H9 (cell line): ENCODE measurements around the gene PERCC1. TPM values are rescaled to one million over a fixed set of nuclear protein-coding genes. Genes with fewer than 3 reads are reported as not detected.

Source experiments
- DNase-seq: peaks from one replicate; pipeline ENCODE4 v3.0.0-alpha.2; 2017
- H2AFZ ChIP-seq: one replicate; pipeline ENCODE4 v1.6.1; 2013; ENCODE audit warnings: mild to moderate bottlenecking, low read length, control low read depth, moderate library complexity
- H2AK5ac ChIP-seq: 2 replicates; pipeline ENCODE4 v1.6.1; 2013; ENCODE audit warnings: low read length, control low read depth, mixed read lengths; ENCODE audit not compliant: insufficient read length
- H2BK120ac ChIP-seq: one replicate; pipeline ENCODE4 v1.6.1; 2013; ENCODE audit warnings: low read depth, mild to moderate bottlenecking, low read length, control low read depth, inconsistent platforms; ENCODE audit not compliant: poor library complexity, severe bottlenecking
- H2BK12ac ChIP-seq: 2 replicates; pipeline ENCODE4 v1.6.1; 2013; ENCODE audit warnings: low read length, control low read depth, mixed read lengths, low read depth; ENCODE audit not compliant: insufficient read length
- H2BK15ac ChIP-seq: 2 replicates; pipeline ENCODE4 v1.6.1; 2013; ENCODE audit warnings: low read depth, low read length, control low read depth
- H2BK20ac ChIP-seq: one replicate; pipeline ENCODE4 v1.6.1; 2013; ENCODE audit warnings: low read depth, mild to moderate bottlenecking, low read length, control low read depth, inconsistent platforms; ENCODE audit not compliant: poor library complexity, severe bottlenecking
- H2BK5ac ChIP-seq: 2 replicates; pipeline ENCODE4 v1.6.1; 2013; ENCODE audit warnings: low read length, control low read depth, mixed read lengths; ENCODE audit not compliant: insufficient read length
- H3K14ac ChIP-seq: 2 replicates; pipeline ENCODE4 v1.6.1; 2013; ENCODE audit warnings: low read length, control low read depth; ENCODE audit not compliant: insufficient read depth
- H3K18ac ChIP-seq: 2 replicates; pipeline ENCODE4 v1.6.1; 2013; ENCODE audit warnings: low read depth, mild to moderate bottlenecking, mixed read lengths, low read length, control low read depth; ENCODE audit not compliant: insufficient read length
- H3K23ac ChIP-seq: 2 replicates; pipeline ENCODE4 v1.6.1; 2013; ENCODE audit warnings: low read length, control low read depth, mixed read lengths, low read depth; ENCODE audit not compliant: insufficient read length
- H3K23me2 ChIP-seq: 2 replicates; pipeline ENCODE4 v1.6.1; 2013; ENCODE audit warnings: low read depth, mild to moderate bottlenecking, mixed read lengths, low read length, control low read depth; ENCODE audit not compliant: insufficient read length, poor library complexity, severe bottlenecking
- H3K27ac ChIP-seq: 2 replicates; pipeline ENCODE4 v1.5.1; 2013; ENCODE audit warnings: low read length, control low read depth, mixed read lengths, low read depth; ENCODE audit not compliant: insufficient read length
- H3K27me3 ChIP-seq: 2 replicates; pipeline ENCODE4 v1.6.1; 2013; ENCODE audit warnings: low read length, control low read depth, inconsistent platforms; ENCODE audit not compliant: insufficient read depth
- H3K4ac ChIP-seq: 2 replicates; pipeline ENCODE4 v1.6.1; 2013; ENCODE audit warnings: low read depth, mild to moderate bottlenecking, control low read depth, inconsistent platforms, low read length, moderate library complexity
- H3K4me1 ChIP-seq: 2 replicates; pipeline ENCODE4 v1.6.1; 2013; ENCODE audit warnings: low read length, control low read depth, inconsistent platforms; ENCODE audit not compliant: insufficient read depth
- H3K4me2 ChIP-seq: 2 replicates; pipeline ENCODE4 v1.6.1; 2013; ENCODE audit warnings: low read length, control low read depth, mixed read lengths; ENCODE audit not compliant: insufficient read length, insufficient read depth
- H3K56ac ChIP-seq: 2 replicates; pipeline ENCODE4 v1.6.1; 2013; ENCODE audit warnings: low read depth, mild to moderate bottlenecking, mixed read lengths, low read length, control low read depth; ENCODE audit not compliant: insufficient read length
- H3K79me1 ChIP-seq: 2 replicates; pipeline ENCODE4 v1.6.1; 2013; ENCODE audit warnings: low read depth, mild to moderate bottlenecking, moderate library complexity, low read length, control low read depth, inconsistent platforms; ENCODE audit not compliant: insufficient read depth, poor library complexity, severe bottlenecking
- H3K79me2 ChIP-seq: 2 replicates; pipeline ENCODE4 v1.6.1; 2013; ENCODE audit warnings: low read length, control low read depth, inconsistent platforms; ENCODE audit not compliant: insufficient read depth
- H3K9ac ChIP-seq: 2 replicates; pipeline ENCODE4 v1.6.1; 2013; ENCODE audit warnings: low read length, control low read depth, mixed read lengths; ENCODE audit not compliant: insufficient read length; ENCODE audit errors: extremely low read depth
- H3K9me3 ChIP-seq: one replicate; pipeline ENCODE4 v1.6.1; 2013; ENCODE audit warnings: low read depth, low read length, inconsistent platforms; ENCODE audit not compliant: control insufficient read depth
- H3T11ph ChIP-seq: one replicate; pipeline ENCODE4 v1.6.1; 2013; ENCODE audit warnings: mild to moderate bottlenecking, low read length, control low read depth, inconsistent platforms
- H4K20me1 ChIP-seq: one replicate; pipeline ENCODE4 v1.6.1; 2013; ENCODE audit not compliant: control insufficient read depth, insufficient read length, insufficient read depth
- H4K5ac ChIP-seq: 2 replicates; pipeline ENCODE4 v1.6.1; 2013; ENCODE audit warnings: low read depth, mild to moderate bottlenecking, mixed read lengths, low read length, control low read depth; ENCODE audit not compliant: insufficient read length
- H4K8ac ChIP-seq: replicated peaks from 2 replicates; pipeline ENCODE4 v1.6.1; 2013; ENCODE audit warnings: low read length, control low read depth, mixed read lengths, low read depth; ENCODE audit not compliant: insufficient read length
- H4K91ac ChIP-seq: 2 replicates; pipeline ENCODE4 v1.6.1; 2013; ENCODE audit warnings: low read depth, mild to moderate bottlenecking, moderate library complexity, mixed read lengths, low read length, control low read depth; ENCODE audit not compliant: insufficient read length
- H3K27ac Mint-ChIP-seq, 3 experiments: 2 replicates in 2 of 3; 3 replicates in 1 of 3; pipeline ENCODE4 v1.8.0; 2020 to 2021; ENCODE audit warnings: mixed read lengths in 3 of 3, mild to moderate bottlenecking in 1 of 3, moderate library complexity in 1 of 3
- H3K27me3 Mint-ChIP-seq: 2 replicates; pipeline ENCODE4 v1.8.0; 2021; ENCODE audit warnings: low read depth, mild to moderate bottlenecking, moderate library complexity, mixed read lengths
- H3K36me3 Mint-ChIP-seq, 3 experiments: 2 replicates in 2 of 3; 3 replicates in 1 of 3; pipeline ENCODE4 v1.8.0; 2020 to 2021; ENCODE audit warnings: low read depth in 3 of 3, mixed read lengths in 3 of 3; ENCODE audit not compliant: insufficient read depth in 1 of 3
- H3K4me1 Mint-ChIP-seq, 2 experiments: 2 replicates each; pipeline ENCODE4 v1.8.0; 2020; ENCODE audit warnings: mixed read lengths in 2 of 2
- H3K4me3 Mint-ChIP-seq, 2 experiments: 2 replicates in 1 of 2; 3 replicates in 1 of 2; pipeline ENCODE4 v1.8.0; 2020 to 2021; ENCODE audit warnings: mild to moderate bottlenecking in 2 of 2, mixed read lengths in 2 of 2, moderate library complexity in 1 of 2
- H3K9me3 Mint-ChIP-seq, 2 experiments: 2 replicates in 1 of 2; 3 replicates in 1 of 2; pipeline ENCODE4 v1.8.0; 2020; ENCODE audit warnings: mild to moderate bottlenecking in 2 of 2, mixed read lengths in 2 of 2, moderate library complexity in 1 of 2
- CTCF ChIP-seq: fragments of 200-600 bp; sonication (generic); conservative IDR thresholded peaks from 3 replicates; pipeline ENCODE4 v1.8.0; 2021; ENCODE audit warnings: antibody characterized with exemption, mild to moderate bottlenecking
- whole genome bisulfite sequencing: extraction: QIAGEN DNeasy Blood & Tissue Kit; methylation state at CpG from one replicate; pipeline ENCODE4 v1.1.7; 2013; ENCODE audit warnings: missing lambda C conversion rate, low lambda C conversion rate, mixed read lengths; ENCODE audit not compliant: insufficient read length; ENCODE audit errors: extremely low coverage; 5-methylcytosine and 5-hydroxymethylcytosine counted together
- total RNA-seq: library from RNA; stranded (reverse); gene quantifications from 2 replicates; pipeline ENCODE4 v1.2.1, GENCODE V29; 2021

Gene PERCC1
- total RNA-seq, 1 experiment from 2014 or later: not detected

GRCh38 chr16:1441391-1441829, 10.5 kb downstream of the PERCC1 start:
- Histone ChIP-seq H3K27ac (no peak overlapping the region), H3K14ac (no peak overlapping the region), H2BK12ac (no peak overlapping the region), H3K23ac (no peak overlapping the region), H3K27me3 (no peaks in the 10 kb centered on the region), H4K5ac (no peak overlapping the region), H3K4me2 (no peak overlapping the region), H2BK5ac (no peak overlapping the region), H2BK120ac (no peak overlapping the region), H3K4me1 (no peaks in the 10 kb centered on the region), H3K79me2 (no peaks in the 10 kb centered on the region), H3K23me2 (no peaks in the 10 kb centered on the region), H3K79me1 (no peaks in the 10 kb centered on the region), H3K56ac (no peak overlapping the region), H4K91ac (no peak overlapping the region), H2AFZ (no peak overlapping the region), H3K9me3 (no peaks in the 10 kb centered on the region), H3K18ac (no peak overlapping the region), H4K8ac (no peak overlapping the region), H3K9ac (no peak overlapping the region), H3T11ph (no peak overlapping the region), H2BK15ac (no peak overlapping the region), H2AK5ac (no peak overlapping the region), H4K20me1 (no peaks in the 10 kb centered on the region), H3K4ac (no peak overlapping the region), H2BK20ac (no peak overlapping the region)
- WGBS: no CpG with 5 or more reads among the region's 22 CpGs
- Mint-ChIP-seq H3K36me3 (no peaks in the 10 kb centered on the region), H3K9me3 (no peaks in the 10 kb centered on the region), H3K4me1 (no peaks in the 10 kb centered on the region), H3K4me3 (no peak overlapping the region), H3K27ac (no peak overlapping the region), H3K27me3 (no peaks in the 10 kb centered on the region)
- DNase-seq: no peak
- TF ChIP-seq CTCF: no peak
